D721Med (cell line): ENCODE measurements around the gene AMPD3.
A peak's percentile ranks its signal among the peaks of the same experiment; 100 is the strongest.

Source experiments
- DNase-seq: peaks from one replicate; pipeline ENCODE4 v3.0.0; 2011; ENCODE audit warnings: low spot score; ENCODE audit not compliant: insufficient read length
- FAIRE-seq: peaks from 2 replicates; lab custom pipeline; 2011; peaks lifted over from hg19 to GRCh38; lab: Jason Lieb, UNC
- CTCF ChIP-seq: IDR thresholded peaks from 2 replicates; pipeline ENCODE4 v1.5.1; 2012; ENCODE audit warnings: mild to moderate bottlenecking, control low read depth; ENCODE audit not compliant: insufficient read depth; ENCODE audit errors: missing control alignments

The AMPD3 gene

GRCh38 chr11:10488934-10489691 is 34.0 kb downstream of the AMPD3 start:
- no peak for TF ChIP-seq CTCF
- no peak for DNase-seq
- no peak for FAIRE-seq

- TF ChIP-seq CTCF = no peak
- DNase-seq (no peak), FAIRE-seq (no peak)
These were observed 35.0 kb downstream of the AMPD3 start for GRCh38 chr11:10490032-10490397.

- FAIRE-seq = no peak
- TF ChIP-seq CTCF = no peak
- DNase-seq = no peak
These were observed 35.6 kb downstream of the AMPD3 start for GRCh38 chr11:10490398-10491241.

- TF ChIP-seq CTCF = no peak
- no peak for FAIRE-seq
- peak; percentile 13 for DNase-seq
These were observed 37.0 kb downstream of the AMPD3 start for GRCh38 chr11:10492084-10492483.

GRCh38 chr11:10493041-10493663 is 38.1 kb downstream of the AMPD3 start:
- FAIRE-seq = no peak
- no peak for DNase-seq
- no peak for TF ChIP-seq CTCF

GRCh38 chr11:10494636-10495463 is 39.8 kb downstream of the AMPD3 start:
- DNase-seq (peak; percentile 11), FAIRE-seq (no peak)
- no peak for TF ChIP-seq CTCF
